T-helper 1 cell treated with Interleukin-12 subunit alpha and Interleukin-12 subunit beta and Interleukin-4 antibody, amounts not matched to agents 30 μg/mL and 1 μg/mL, for 36 hours (primary cell): Measurements from ENCODE around the gene KLHL11.

ENCODE experiments used
- H3K27ac Mint-ChIP-seq: one replicate; pipeline ENCODE4 v1.8.0; 2021; ENCODE audit warnings: mild to moderate bottlenecking, mixed read lengths
- H3K27me3 Mint-ChIP-seq: one replicate; pipeline ENCODE4 v1.8.0; 2021; ENCODE audit warnings: low read depth, mixed read lengths
- H3K36me3 Mint-ChIP-seq: one replicate; pipeline ENCODE4 v1.8.0; 2021; ENCODE audit warnings: low read depth, mixed read lengths
- H3K4me1 Mint-ChIP-seq: one replicate; pipeline ENCODE4 v1.8.0; 2021; ENCODE audit warnings: low read depth, mixed read lengths
- H3K4me3 Mint-ChIP-seq: one replicate; pipeline ENCODE4 v1.8.0; 2021; ENCODE audit warnings: mild to moderate bottlenecking, moderate library complexity, mixed read lengths
- H3K9me3 Mint-ChIP-seq: one replicate; pipeline ENCODE4 v1.8.0; 2021; ENCODE audit warnings: mixed read lengths

KLHL11 gene

GRCh38 chr17:41864836-41865595 lies at the start of gene KLHL11:
Gene KLHL11 (minus strand): TSS chr17:41865423. CDS start chr17:41865370, 53 bp downstream.
- Mint-ChIP-seq H3K4me3 (peak within 1 kb of the TSS; percentile 75), H3K4me1 (peaks cover 24% of the 10 kb centered on the region), H3K27me3 (no peaks in the 10 kb centered on the region), H3K36me3 (peaks cover 21% of the 10 kb centered on the region), H3K9me3 (no peaks in the 10 kb centered on the region), H3K27ac (peak within 1 kb of the TSS; percentile 84)

- no peak overlapping the region for H3K4me3 Mint-ChIP-seq
- no peaks in the 10 kb centered on the region for H3K9me3 Mint-ChIP-seq
- peaks cover 31% of the 10 kb centered on the region for H3K4me1 Mint-ChIP-seq
- H3K27ac Mint-ChIP-seq: no peak overlapping the region
- peaks cover 16% of the 10 kb centered on the region for H3K36me3 Mint-ChIP-seq
- H3K27me3 Mint-ChIP-seq: no peaks in the 10 kb centered on the region
These were observed 49.8 kb upstream of the KLHL11 start for GRCh38 chr17:41915020-41915419.

GRCh38 chr17:41914358-41914766 lies 49.1 kb upstream of the KLHL11 start:
- Mint-ChIP-seq H3K27ac (no peak overlapping the region), H3K4me3 (no peak overlapping the region), H3K27me3 (no peaks in the 10 kb centered on the region), H3K36me3 (peaks cover 20% of the 10 kb centered on the region), H3K9me3 (no peaks in the 10 kb centered on the region), H3K4me1 (peaks cover 28% of the 10 kb centered on the region)

GRCh38 chr17:41913798-41914197 lies 48.6 kb upstream of the KLHL11 start:
- no peak overlapping the region for H3K27ac Mint-ChIP-seq
- H3K27me3 Mint-ChIP-seq: no peaks in the 10 kb centered on the region
- H3K9me3 Mint-ChIP-seq: no peaks in the 10 kb centered on the region
- peaks cover 22% of the 10 kb centered on the region for H3K36me3 Mint-ChIP-seq
- no peak overlapping the region for H3K4me3 Mint-ChIP-seq
- peaks cover 28% of the 10 kb centered on the region for H3K4me1 Mint-ChIP-seq

GRCh38 chr17:41912925-41913324 lies 47.7 kb upstream of the KLHL11 start:
- Mint-ChIP-seq H3K4me3 (no peak overlapping the region), H3K36me3 (peaks cover 25% of the 10 kb centered on the region), H3K27me3 (no peaks in the 10 kb centered on the region), H3K9me3 (no peaks in the 10 kb centered on the region), H3K4me1 (peaks cover 30% of the 10 kb centered on the region), H3K27ac (no peak overlapping the region)

- no peaks in the 10 kb centered on the region for H3K9me3 Mint-ChIP-seq
- peaks cover 18% of the 10 kb centered on the region for H3K4me1 Mint-ChIP-seq
- peaks cover 38% of the 10 kb centered on the region for H3K36me3 Mint-ChIP-seq
- H3K27ac Mint-ChIP-seq: no peak overlapping the region
- H3K4me3 Mint-ChIP-seq: no peak overlapping the region
- no peaks in the 10 kb centered on the region for H3K27me3 Mint-ChIP-seq
These were observed 45.6 kb upstream of the KLHL11 start for GRCh38 chr17:41910701-41911391.

- peaks cover 8% of the 10 kb centered on the region for H3K4me1 Mint-ChIP-seq
- no peaks in the 10 kb centered on the region for H3K27me3 Mint-ChIP-seq
- no peak overlapping the region for H3K4me3 Mint-ChIP-seq
- H3K9me3 Mint-ChIP-seq: no peaks in the 10 kb centered on the region
- H3K36me3 Mint-ChIP-seq: peaks cover 47% of the 10 kb centered on the region
- no peak overlapping the region for H3K27ac Mint-ChIP-seq
These were observed 43.9 kb upstream of the KLHL11 start for GRCh38 chr17:41909088-41909487.

- Mint-ChIP-seq H3K9me3 (no peaks in the 10 kb centered on the region), H3K4me3 (no peak overlapping the region), H3K36me3 (peaks cover 51% of the 10 kb centered on the region), H3K27me3 (no peaks in the 10 kb centered on the region), H3K4me1 (peaks cover 2% of the 10 kb centered on the region), H3K27ac (no peak overlapping the region)
These were observed 42.7 kb upstream of the KLHL11 start for GRCh38 chr17:41907633-41908539.

- Mint-ChIP-seq H3K4me3 (no peak overlapping the region), H3K27ac (no peak overlapping the region), H3K27me3 (no peaks in the 10 kb centered on the region), H3K36me3 (peaks cover 47% of the 10 kb centered on the region), H3K4me1 (peaks cover 2% of the 10 kb centered on the region), H3K9me3 (no peaks in the 10 kb centered on the region)
These were observed 41.9 kb upstream of the KLHL11 start for GRCh38 chr17:41907185-41907556.

- peaks cover 2% of the 10 kb centered on the region for H3K4me1 Mint-ChIP-seq
- H3K27me3 Mint-ChIP-seq: no peaks in the 10 kb centered on the region
- H3K4me3 Mint-ChIP-seq: no peak overlapping the region
- no peaks in the 10 kb centered on the region for H3K9me3 Mint-ChIP-seq
- H3K36me3 Mint-ChIP-seq: peaks cover 52% of the 10 kb centered on the region
- no peak overlapping the region for H3K27ac Mint-ChIP-seq
These were observed 41.4 kb upstream of the KLHL11 start for GRCh38 chr17:41906465-41907184.

GRCh38 chr17:41905172-41905571 lies 39.9 kb upstream of the KLHL11 start:
- peaks cover 52% of the 10 kb centered on the region for H3K36me3 Mint-ChIP-seq
- H3K27me3 Mint-ChIP-seq: no peaks in the 10 kb centered on the region
- no peak overlapping the region for H3K4me3 Mint-ChIP-seq
- H3K4me1 Mint-ChIP-seq: peaks cover 4% of the 10 kb centered on the region
- no peaks in the 10 kb centered on the region for H3K9me3 Mint-ChIP-seq
- no peak overlapping the region for H3K27ac Mint-ChIP-seq

GRCh38 chr17:41904242-41904841 lies 39.1 kb upstream of the KLHL11 start:
- Mint-ChIP-seq H3K4me3 (no peak overlapping the region), H3K4me1 (peaks cover 4% of the 10 kb centered on the region), H3K9me3 (no peaks in the 10 kb centered on the region), H3K36me3 (peaks cover 51% of the 10 kb centered on the region), H3K27me3 (no peaks in the 10 kb centered on the region), H3K27ac (no peak overlapping the region)

- Mint-ChIP-seq H3K36me3 (peaks cover 50% of the 10 kb centered on the region), H3K9me3 (no peaks in the 10 kb centered on the region), H3K27ac (no peak overlapping the region), H3K4me1 (peaks cover 2% of the 10 kb centered on the region), H3K27me3 (no peaks in the 10 kb centered on the region), H3K4me3 (no peak overlapping the region)
These were observed 36.4 kb upstream of the KLHL11 start for GRCh38 chr17:41901646-41902045.

- H3K9me3 Mint-ChIP-seq: no peaks in the 10 kb centered on the region
- H3K27ac Mint-ChIP-seq: no peak overlapping the region
- peaks cover 3% of the 10 kb centered on the region for H3K4me1 Mint-ChIP-seq
- peaks cover 48% of the 10 kb centered on the region for H3K36me3 Mint-ChIP-seq
- H3K27me3 Mint-ChIP-seq: no peaks in the 10 kb centered on the region
- H3K4me3 Mint-ChIP-seq: no peak overlapping the region
These were observed 31.5 kb upstream of the KLHL11 start for GRCh38 chr17:41896726-41897125.
